VCaP (cell line): ENCODE data around the gene NR2C1.

Source experiments
- H3K27ac ChIP-seq: fragments of 450-650 bp; 2 replicates; pipeline ENCODE4 v1.5.1; 2017
- CTCF ChIP-seq: fragments of 450-650 bp; conservative IDR thresholded peaks from 2 replicates; pipeline ENCODE4 v1.5.1; 2017; ENCODE audit warnings: mild to moderate bottlenecking, moderate library complexity

NR2C1 gene

GRCh38 chr12:95059984-95060383 is 13.4 kb downstream of the NR2C1 start:
- no peak overlapping the region for H3K27ac ChIP-seq

GRCh38 chr12:95057424-95057823 is 16.0 kb downstream of the NR2C1 start:
- no peak overlapping the region for H3K27ac ChIP-seq

More at GRCh38 chr12:95059984-95060383, 13.4 kb downstream of the NR2C1 start:
- no peak for TF ChIP-seq CTCF

GRCh38 chr12:95055057-95055456 is 18.4 kb downstream of the NR2C1 start:
- no peak for TF ChIP-seq CTCF
- H3K27ac ChIP-seq = no peak overlapping the region

More at GRCh38 chr12:95057424-95057823, 16.0 kb downstream of the NR2C1 start:
- no peak for TF ChIP-seq CTCF

- no peak for TF ChIP-seq CTCF
- H3K27ac ChIP-seq = no peak overlapping the region
These were observed 19.2 kb downstream of the NR2C1 start for GRCh38 chr12:95054206-95054605.

GRCh38 chr12:95051241-95051640 is 22.2 kb downstream of the NR2C1 start:
- no peak for TF ChIP-seq CTCF

GRCh38 chr12:95037906-95038305 is 35.5 kb downstream of the NR2C1 start:
- no peak for TF ChIP-seq CTCF

More at GRCh38 chr12:95051241-95051640, 22.2 kb downstream of the NR2C1 start:
- no peak overlapping the region for H3K27ac ChIP-seq

GRCh38 chr12:95034750-95035149 is 38.7 kb downstream of the NR2C1 start:
- TF ChIP-seq CTCF = no peak
- H3K27ac ChIP-seq = no peak overlapping the region

More at GRCh38 chr12:95037906-95038305, 35.5 kb downstream of the NR2C1 start:
- no peak overlapping the region for H3K27ac ChIP-seq

GRCh38 chr12:95022477-95022876 is 50.9 kb downstream of the NR2C1 start:
- no peak for TF ChIP-seq CTCF
- H3K27ac ChIP-seq = no peak overlapping the region
